Gastrocnemius medialis (tissue), 4 donors: ENCODE measurements around the gene ARHGAP10. TPM values are rescaled to one million over a fixed set of nuclear protein-coding genes. Genes with fewer than 3 reads are reported as not detected.

Experiments used
- ATAC-seq, 2 donors: fragments of 150-250 bp; one replicate each; pipeline ENCODE4 v1.9.1; 2016
- DNase-seq, 2 donors: peaks; one replicate each; pipeline ENCODE4 v3.0.0-alpha.2; 2019
- H3K27ac ChIP-seq, 4 donors: fragments of 200-600 bp; sonication (generic); 1 replicate in 1 of 4; 2 replicates in 3 of 4; pipeline ENCODE4 v1.5.1; 2016 to 2018; ENCODE audit warnings: mild to moderate bottlenecking in 2 of 4, moderate library complexity in 1 of 4
- H3K27me3 ChIP-seq, 3 donors: fragments of 200-600 bp; sonication (generic) in 2 of 3; 1 replicate in 1 of 3; 2 replicates in 2 of 3; pipeline versions ENCODE4 v1.5.1 to v1.6.0; 2016 to 2019; ENCODE audit warnings: mild to moderate bottlenecking in 1 of 3, moderate library complexity in 1 of 3
- H3K36me3 ChIP-seq, 2 donors: fragments of 200-600 bp; sonication (generic) in 1 of 2; one replicate each; pipeline ENCODE4 v1.5.1; 2017 to 2018
- H3K4me1 ChIP-seq, 2 donors: fragments of 200-600 bp; sonication (generic) in 1 of 2; one replicate each; pipeline ENCODE4 v1.5.1; 2016 to 2017; ENCODE audit warnings: mild to moderate bottlenecking in 2 of 2
- H3K4me3 ChIP-seq, 4 donors: fragments of 200-600 bp; sonication (generic) in 3 of 4; 1 replicate in 1 of 4; 2 replicates in 3 of 4; pipeline ENCODE4 v1.5.1; 2016 to 2019; ENCODE audit warnings: mild to moderate bottlenecking in 2 of 4
- H3K9me3 ChIP-seq, 3 donors: fragments of 200-600 bp; sonication (generic) in 2 of 3; 1 replicate in 1 of 3; 2 replicates in 2 of 3; pipeline ENCODE4 v1.5.1; 2016 to 2019
- POLR2A ChIP-seq, 2 donors: fragments of 450-650 bp; IDR thresholded peaks; one replicate each; pipeline ENCODE4 v1.6.1; 2017; ENCODE audit warnings: antibody characterized with exemption in 2 of 2, mild to moderate bottlenecking in 2 of 2, moderate library complexity in 2 of 2
- in situ Hi-C, 4 donors: fragments of 200-750 bp; cut with MboI; loops; one replicate each; pipeline versions ENCODE4 v1.15.0 to v1.8.0; 2017; ENCODE audit warnings: low sequenced_read_pairs in 4 of 4
- intact Hi-C: fragments of 100-400 bp; cut with DNase I; formaldehyde crosslinking; loops from one replicate; pipeline ENCODE4 v1.15.1; 2023; ENCODE audit warnings: low total_unique reads
- microRNA-seq, 2 donors: library from miRNA; unstranded; fragments of <30 nt; microRNA quantifications; one replicate each; pipeline ENCODE4, GENCODE V29; 2016; ENCODE audit warnings: borderline replicate concordance in 2 of 2
- total RNA-seq, 4 donors: library from RNA; depleted of rRNA; stranded (reverse); fragments of >200 nt; gene quantifications; one replicate each; pipeline versions ENCODE4 v1.1.0 to v1.2.3, GENCODE V29; 2016
- TF ChIP-seq, protein P1 (sequence below), 5 experiments: fragments of 450-650 bp in 3 of 5; fragments of 200-600 bp in 2 of 5; sonication (generic) in 2 of 5; IDR thresholded peaks in 4 of 5; conservative IDR thresholded peaks in 1 of 5; 1 replicate in 4 of 5; 2 replicates in 1 of 5; pipeline ENCODE4 v1.5.1; 2016 to 2019; ENCODE audit warnings: antibody characterized with exemption in 5 of 5, mild to moderate bottlenecking in 3 of 5, moderate library complexity in 3 of 5

Gene ARHGAP10
- total RNA-seq, 4 donors from 2014 or later = 22.1 to 34.6 (median 28.0) TPM

DNA sequence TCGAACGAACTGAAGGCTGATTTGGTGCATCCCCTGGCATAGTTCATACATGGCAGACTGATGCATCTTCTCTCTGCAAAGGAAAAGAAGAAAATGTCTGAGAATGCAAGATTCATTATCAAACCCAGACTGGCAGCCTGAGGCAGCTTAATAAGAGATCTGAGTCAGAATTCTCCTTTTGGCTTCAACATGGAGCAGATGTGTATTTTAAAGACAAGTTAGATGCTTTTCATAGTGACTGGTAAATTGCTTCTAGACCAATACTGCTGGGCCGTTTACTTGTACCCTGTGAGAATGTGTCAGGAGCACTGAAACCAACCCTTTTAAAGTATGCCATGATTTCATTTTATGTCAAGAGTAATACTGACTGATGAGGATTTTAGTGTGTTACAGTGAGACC lies 388.3 kb downstream of the ARHGAP10 start:
- no peak for DNase-seq
- H3K27me3 ChIP-seq = no peaks in the 10 kb centered on the region
- H3K4me1 ChIP-seq = peaks cover 0 to 3% of the 10 kb centered on the region in 2 donors
- peaks cover 0 to 11% (median 0%) of the 10 kb centered on the region in 3 donors for H3K9me3 ChIP-seq
- H3K4me3 ChIP-seq = no peak overlapping the region
- H3K27ac ChIP-seq = no peak overlapping the region
- in situ Hi-C loops (no loop called here), intact Hi-C loops (no loop called here)
- H3K36me3 ChIP-seq = no peaks in the 10 kb centered on the region
- no peak for TF ChIP-seq POLR2A (IDR thresholded peaks at IDR 0.05)
- TF ChIP-seq, protein P1, sequence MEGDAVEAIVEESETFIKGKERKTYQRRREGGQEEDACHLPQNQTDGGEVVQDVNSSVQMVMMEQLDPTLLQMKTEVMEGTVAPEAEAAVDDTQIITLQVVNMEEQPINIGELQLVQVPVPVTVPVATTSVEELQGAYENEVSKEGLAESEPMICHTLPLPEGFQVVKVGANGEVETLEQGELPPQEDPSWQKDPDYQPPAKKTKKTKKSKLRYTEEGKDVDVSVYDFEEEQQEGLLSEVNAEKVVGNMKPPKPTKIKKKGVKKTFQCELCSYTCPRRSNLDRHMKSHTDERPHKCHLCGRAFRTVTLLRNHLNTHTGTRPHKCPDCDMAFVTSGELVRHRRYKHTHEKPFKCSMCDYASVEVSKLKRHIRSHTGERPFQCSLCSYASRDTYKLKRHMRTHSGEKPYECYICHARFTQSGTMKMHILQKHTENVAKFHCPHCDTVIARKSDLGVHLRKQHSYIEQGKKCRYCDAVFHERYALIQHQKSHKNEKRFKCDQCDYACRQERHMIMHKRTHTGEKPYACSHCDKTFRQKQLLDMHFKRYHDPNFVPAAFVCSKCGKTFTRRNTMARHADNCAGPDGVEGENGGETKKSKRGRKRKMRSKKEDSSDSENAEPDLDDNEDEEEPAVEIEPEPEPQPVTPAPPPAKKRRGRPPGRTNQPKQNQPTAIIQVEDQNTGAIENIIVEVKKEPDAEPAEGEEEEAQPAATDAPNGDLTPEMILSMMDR (IDR thresholded peaks at IDR 0.05 in 4 of 5, conservative IDR thresholded peaks at IDR 0.05 in 1 of 5) = no peak
- no peak for ATAC-seq

Small RNA genes lying within 50 kb of the gene (microRNA-seq; reads per million reads assigned to microRNA genes)
- 0 to 0.85 reads per million in 2 donors for gene MIR4799

Other genes starting within 250 kb of the ARHGAP10 start
- 10 to 100 TPM; 15.6 to 30.9 (median 20.7) TPM for gene TMEM184C, start 114.7 kb upstream of the ARHGAP10 start, total RNA-seq
- gene PRMT9, start 47.9 kb upstream of the ARHGAP10 start, total RNA-seq = 1 to 10 TPM; 5.2 to 9.1 (median 5.5) TPM